HL-60/S4 treated with retinoic acid at 250 ng/mL for 4 days and 3 days (cell line): ENCODE results near the gene RAB6B.

Experiments
- in situ Hi-C: fragments of 300-500 bp; cut with MboI; formaldehyde crosslinking; loops from 2 replicates; pipeline ENCODE4 v1.7.0; 2022; ENCODE audit warnings: low sequenced_read_pairs

Gene RAB6B

GRCh38 chr3:133895208-133896001 is at the start of gene RAB6B:
Gene RAB6B, minus strand, starts transcription at chr3:133895882. Its CDS starts 416 bp downstream, at chr3:133895466.
- in situ Hi-C loops: no loop called here

- in situ Hi-C loops: loop anchor here (25.0 kb wide), 1 partner anchor 517 kb away; no protein-coding TSS in a partner anchor
Measured at GRCh38 chr3:133944641-133945380, 49.1 kb upstream of the RAB6B start.

GRCh38 chr3:133944181-133944580 is 48.5 kb upstream of the RAB6B start:
- in situ Hi-C loops: loop anchor here (25.0 kb wide), 1 partner anchor 518 kb away; no protein-coding TSS in a partner anchor

GRCh38 chr3:133943639-133944141 is 48.0 kb upstream of the RAB6B start:
- in situ Hi-C loops: loop anchor here (25.0 kb wide), 1 partner anchor 519 kb away; no protein-coding TSS in a partner anchor

- in situ Hi-C loops: loop anchor here (25.0 kb wide), 1 partner anchor 519 kb away; no protein-coding TSS in a partner anchor
Measured at GRCh38 chr3:133943031-133943535, 47.4 kb upstream of the RAB6B start.

GRCh38 chr3:133941415-133941821 is 45.7 kb upstream of the RAB6B start:
- in situ Hi-C loops: loop anchor here (25.0 kb wide), 1 partner anchor 521 kb away; no protein-coding TSS in a partner anchor

- in situ Hi-C loops: loop anchor here (25.0 kb wide), 1 partner anchor 522 kb away; no protein-coding TSS in a partner anchor
Measured at GRCh38 chr3:133940536-133940935, 44.9 kb upstream of the RAB6B start.

- in situ Hi-C loops: loop anchor here (10.0 to 25.0 kb wide), 2 partner anchors 255 to 523 kb away; no protein-coding TSS in a partner anchor
Measured at GRCh38 chr3:133939463-133939835, 43.8 kb upstream of the RAB6B start.

- in situ Hi-C loops: loop anchor here (10.0 to 25.0 kb wide), 2 partner anchors 256 to 523 kb away; no protein-coding TSS in a partner anchor
Measured at GRCh38 chr3:133938770-133939462, 43.2 kb upstream of the RAB6B start.

- in situ Hi-C loops: loop anchor here (10.0 to 25.0 kb wide), 2 partner anchors 257 to 524 kb away; no protein-coding TSS in a partner anchor
Measured at GRCh38 chr3:133937756-133938601, 42.3 kb upstream of the RAB6B start.

- in situ Hi-C loops: loop anchor here (10.0 to 25.0 kb wide), 2 partner anchors 258 to 525 kb away; no protein-coding TSS in a partner anchor
Measured at GRCh38 chr3:133937061-133937686, 41.5 kb upstream of the RAB6B start.

- in situ Hi-C loops: loop anchor here (10.0 to 25.0 kb wide), 2 partner anchors 259 to 526 kb away; no protein-coding TSS in a partner anchor
Measured at GRCh38 chr3:133935843-133936769, 40.4 kb upstream of the RAB6B start.

GRCh38 chr3:133934996-133935842 is 39.5 kb upstream of the RAB6B start:
- in situ Hi-C loops: loop anchor here (10.0 to 25.0 kb wide), 2 partner anchors 260 to 527 kb away; no protein-coding TSS in a partner anchor

GRCh38 chr3:133934073-133934970 is 38.6 kb upstream of the RAB6B start:
- in situ Hi-C loops: loop anchor here (10.0 to 25.0 kb wide), 2 partner anchors 260 to 528 kb away; no protein-coding TSS in a partner anchor
